Panc1 (cell line): Measurements from ENCODE around the gene KHNYN.

Experiments used
- CTCF ChIP-seq: fragments of 450-650 bp; IDR thresholded peaks from 2 replicates; pipeline ENCODE4 v1.5.1; 2017; ENCODE audit warnings: mild to moderate bottlenecking
- POLR2AphosphoS5 ChIP-seq: IDR thresholded peaks from 2 replicates; pipeline ENCODE4 v1.6.1; 2012; ENCODE audit warnings: mild to moderate bottlenecking, low read depth, low read length, moderate library complexity
- REST ChIP-seq, 2 experiments: IDR thresholded peaks; 2 replicates each; pipeline ENCODE4 v1.6.1; 2011 to 2012; ENCODE audit warnings: low read depth in 2 of 2, control low read depth in 1 of 2, low read length in 1 of 2, mild to moderate bottlenecking in 1 of 2, moderate library complexity in 1 of 2; ENCODE audit not compliant: insufficient read depth in 1 of 2
- SIN3A ChIP-seq: IDR thresholded peaks from 2 replicates; pipeline ENCODE4 v1.6.1; 2012; ENCODE audit warnings: low read depth, mild to moderate bottlenecking, low read length, moderate library complexity, borderline replicate concordance; ENCODE audit not compliant: insufficient read depth
- TCF7L2 ChIP-seq: IDR thresholded peaks from 2 replicates; pipeline ENCODE4 v1.6.1; 2011; ENCODE audit warnings: mild to moderate bottlenecking, low read depth, low read length, inconsistent platforms

- no peak for TF ChIP-seq POLR2AphosphoS5
- TF ChIP-seq CTCF, result no peak
- TF ChIP-seq REST (IDR thresholded peaks at IDR 0.05; ENCODE audit: insufficient read depth in 1 of 2, low read depth in 2 of 2, low read length in 1 of 2), result no peak
- no peak for TF ChIP-seq SIN3A
- no peak for TF ChIP-seq TCF7L2
These were observed 42.8 kb upstream of the KHNYN start for GRCh38 chr14:24387009-24387345.
